Naive thymus-derived CD8-positive, alpha-beta T cell (primary cell): Measurements from ENCODE around the gene GAB4. TPM values are rescaled to one million over a fixed set of nuclear protein-coding genes. Genes with fewer than 3 reads are reported as not detected.

Source experiments
- ATAC-seq, 2 donors: fragments of 150-1000 bp; cut with Tn5 transposase in 1 of 2; sonication (Bioruptor Pico), chemical (Tn5 transposase) in 1 of 2; 1 replicate in 1 of 2; 2 replicates in 1 of 2; pipeline ENCODE4 v1.10.0; 2021; ENCODE audit warnings: mild to moderate bottlenecking in 2 of 2, moderate library complexity in 2 of 2
- POLR2A ChIA-PET: fragments of 350-600 bp; sonication (Branson Sonifier 250); formaldehyde crosslinking; loops from one replicate; lab custom pipeline; 2021; ENCODE audit warnings: antibody characterized with exemption; lab: Charles Lee
- DNase-seq, 10 donors: peaks; one replicate each; pipeline versions ENCODE4 v3.0.0 to v3.0.0-alpha.2; 2020 to 2022
- H3K27ac Mint-ChIP-seq, 10 donors: one replicate each; pipeline ENCODE4 v1.8.0; 2020 to 2022; ENCODE audit warnings: mild to moderate bottlenecking in 10 of 10, mixed read lengths in 10 of 10, moderate library complexity in 4 of 10, inconsistent platforms in 1 of 10
- H3K27me3 Mint-ChIP-seq, 5 donors: one replicate each; pipeline ENCODE4 v1.8.0; 2021 to 2022; ENCODE audit warnings: mixed read lengths in 5 of 5
- H3K36me3 Mint-ChIP-seq, 3 donors: one replicate each; pipeline ENCODE4 v1.8.0; 2020 to 2022; ENCODE audit warnings: mixed read lengths in 3 of 3, mild to moderate bottlenecking in 2 of 3, inconsistent platforms in 1 of 3
- H3K4me1 Mint-ChIP-seq, 4 donors: one replicate each; pipeline ENCODE4 v1.8.0; 2021 to 2022; ENCODE audit warnings: mixed read lengths in 4 of 4
- H3K4me3 Mint-ChIP-seq, 10 donors: one replicate each; pipeline ENCODE4 v1.8.0; 2020 to 2022; ENCODE audit warnings: mild to moderate bottlenecking in 10 of 10, mixed read lengths in 10 of 10, moderate library complexity in 6 of 10, inconsistent platforms in 1 of 10
- H3K9me3 Mint-ChIP-seq, 9 donors: one replicate each; pipeline ENCODE4 v1.8.0; 2020 to 2022; ENCODE audit warnings: mixed read lengths in 9 of 9, mild to moderate bottlenecking in 3 of 9, inconsistent platforms in 1 of 9, moderate library complexity in 1 of 9
- polyA plus RNA-seq, 3 donors: library from polyadenylated mRNA; unstranded; fragments of 300-500 nt; fragmentation: Illumina TruSeq; gene quantifications; one replicate each; pipeline ENCODE4 v1.2.3, GENCODE V29; 2021
- total RNA-seq, 8 experiments: library from RNA in 2 of 8; stranded (reverse) in 2 of 8; gene quantifications; one replicate each; pipeline ENCODE4 v1.2.3 and lab custom pipeline; 2021 to 2026

Gene GAB4
- total and polyA plus RNA-seq, 5 experiments from 2014 or later, result 1.1 to 1.6 TPM; not detected in 3

GRCh38 chr22:16974298-16975084, 33.5 kb downstream of the GAB4 start:
- Mint-ChIP-seq H3K4me3 (no peak overlapping the region), H3K36me3 (no peaks in the 10 kb centered on the region), H3K27me3 (peaks cover 31 to 55% (median 41%) of the 10 kb centered on the region in 5 donors), H3K27ac (no peak overlapping the region), H3K4me1 (peaks cover 9 to 19% (median 12%) of the 10 kb centered on the region in 4 donors), H3K9me3 (peaks cover 0 to 9% (median 0%) of the 10 kb centered on the region in 9 donors)
- DNase-seq (no peak), ATAC-seq (no peak)
- POLR2A ChIA-PET, result no interaction called here

GRCh38 chr22:16973591-16974297, 34.3 kb downstream of the GAB4 start:
- POLR2A ChIA-PET, result no interaction called here
- Mint-ChIP-seq H3K4me1 (peaks cover 9 to 19% (median 12%) of the 10 kb centered on the region in 4 donors), H3K4me3 (no peak overlapping the region), H3K36me3 (no peaks in the 10 kb centered on the region), H3K9me3 (peaks cover 0 to 9% (median 0%) of the 10 kb centered on the region in 9 donors), H3K27me3 (peaks cover 30 to 55% (median 41%) of the 10 kb centered on the region in 5 donors), H3K27ac (peak overlapping the region in 3 of 10 donors; percentile 22 to 57 (median 23))
- DNase-seq (no peak), ATAC-seq (no peak)

- ATAC-seq, result no peak
- H3K36me3 Mint-ChIP-seq, result no peaks in the 10 kb centered on the region
- POLR2A ChIA-PET, result no interaction called here
Measured at GRCh38 chr22:16972311-16972710, 35.7 kb downstream of the GAB4 start.

GRCh38 chr22:16970446-16970845, 37.6 kb downstream of the GAB4 start:
- ATAC-seq (peak; percentile 76 to 81), DNase-seq (peak in 5 of 10 donors; percentile 13 to 54 (median 23))
- Mint-ChIP-seq H3K4me1 (peaks cover 10 to 19% (median 12%) of the 10 kb centered on the region in 4 donors), H3K4me3 (no peak overlapping the region), H3K9me3 (no peaks in the 10 kb centered on the region), H3K27ac (peak overlapping the region in 4 of 10 donors; percentile 33 to 62 (median 52)), H3K36me3 (peaks cover 0 to 2% (median 0%) of the 10 kb centered on the region in 3 donors), H3K27me3 (peaks cover 8 to 30% (median 21%) of the 10 kb centered on the region in 5 donors)
- POLR2A ChIA-PET, result interaction anchor here (0.5 kb wide), 1 partner anchor 722 kb away, joined by 4 read pairs; no protein-coding TSS in a partner anchor

More at GRCh38 chr22:16972311-16972710, 35.7 kb downstream of the GAB4 start:
- H3K27me3 Mint-ChIP-seq, result peaks cover 21 to 44% (median 31%) of the 10 kb centered on the region in 5 donors
- no peak overlapping the region for H3K4me3 Mint-ChIP-seq
- no peak overlapping the region for H3K27ac Mint-ChIP-seq
- peak in 1 of 10 donors; percentile 14 for DNase-seq
- H3K4me1 Mint-ChIP-seq, result peaks cover 10 to 19% (median 13%) of the 10 kb centered on the region in 4 donors
- peaks cover 0 to 2% (median 0%) of the 10 kb centered on the region in 9 donors for H3K9me3 Mint-ChIP-seq

GRCh38 chr22:16969508-16970327, 38.3 kb downstream of the GAB4 start:
- DNase-seq (peak in 1 of 10 donors; percentile 28), ATAC-seq (no peak)
- peaks cover 0 to 2% (median 0%) of the 10 kb centered on the region in 3 donors for H3K36me3 Mint-ChIP-seq
- H3K27ac Mint-ChIP-seq, result peak overlapping the region in 2 of 10 donors; percentile 18 to 33
- H3K9me3 Mint-ChIP-seq, result no peaks in the 10 kb centered on the region
- POLR2A ChIA-PET, result interaction anchor here (0.5 kb wide), 1 partner anchor 723 kb away, joined by 4 read pairs; no protein-coding TSS in a partner anchor
- H3K4me1 Mint-ChIP-seq, result peaks cover 10 to 19% (median 12%) of the 10 kb centered on the region in 4 donors
- H3K27me3 Mint-ChIP-seq, result peaks cover 8 to 25% (median 21%) of the 10 kb centered on the region in 5 donors
- H3K4me3 Mint-ChIP-seq, result no peak overlapping the region

- peaks cover 0 to 2% (median 0%) of the 10 kb centered on the region in 3 donors for H3K36me3 Mint-ChIP-seq
- H3K9me3 Mint-ChIP-seq, result no peaks in the 10 kb centered on the region
- no peak overlapping the region for H3K4me3 Mint-ChIP-seq
- DNase-seq, result peak in 1 of 10 donors; percentile 41
- peaks cover 9 to 14% (median 10%) of the 10 kb centered on the region in 4 donors for H3K4me1 Mint-ChIP-seq
- H3K27me3 Mint-ChIP-seq, result peaks cover 5 to 20% (median 10%) of the 10 kb centered on the region in 5 donors
- POLR2A ChIA-PET, result no interaction called here
- ATAC-seq, result no peak
- H3K27ac Mint-ChIP-seq, result no peak overlapping the region
Measured at GRCh38 chr22:16968218-16968595, 39.8 kb downstream of the GAB4 start.

- no peak overlapping the region for H3K4me3 Mint-ChIP-seq
- H3K27me3 Mint-ChIP-seq, result peaks cover 1 to 15% (median 5%) of the 10 kb centered on the region in 5 donors
- no peaks in the 10 kb centered on the region for H3K9me3 Mint-ChIP-seq
- peak in 1 of 10 donors; percentile 44 for DNase-seq
- H3K36me3 Mint-ChIP-seq, result peaks cover 0 to 2% (median 0%) of the 10 kb centered on the region in 3 donors
- POLR2A ChIA-PET, result no interaction called here
- ATAC-seq, result no peak
- peaks cover 9 to 14% (median 10%) of the 10 kb centered on the region in 4 donors for H3K4me1 Mint-ChIP-seq
- H3K27ac Mint-ChIP-seq, result no peak overlapping the region
Measured at GRCh38 chr22:16967453-16968217, 40.4 kb downstream of the GAB4 start.

- ATAC-seq (no peak), DNase-seq (no peak)
- Mint-ChIP-seq H3K27ac (peak overlapping the region in 1 of 10 donors; percentile 31), H3K27me3 (peaks cover 0 to 9% (median 0%) of the 10 kb centered on the region in 5 donors), H3K4me1 (peaks cover 9 to 14% (median 10%) of the 10 kb centered on the region in 4 donors), H3K36me3 (peaks cover 0 to 2% (median 0%) of the 10 kb centered on the region in 3 donors), H3K4me3 (no peak overlapping the region), H3K9me3 (no peaks in the 10 kb centered on the region)
- POLR2A ChIA-PET, result no interaction called here
Measured at GRCh38 chr22:16966251-16966650, 41.8 kb downstream of the GAB4 start.

- Mint-ChIP-seq H3K27me3 (peaks cover 0 to 9% (median 0%) of the 10 kb centered on the region in 5 donors), H3K4me1 (peaks cover 8 to 10% (median 9%) of the 10 kb centered on the region in 4 donors), H3K9me3 (no peaks in the 10 kb centered on the region), H3K27ac (no peak overlapping the region), H3K4me3 (no peak overlapping the region), H3K36me3 (peaks cover 0 to 2% (median 0%) of the 10 kb centered on the region in 3 donors)
- POLR2A ChIA-PET, result no interaction called here
- DNase-seq, result no peak
- no peak for ATAC-seq
Measured at GRCh38 chr22:16965560-16965959, 42.5 kb downstream of the GAB4 start.

- no peak for ATAC-seq
- Mint-ChIP-seq H3K27me3 (peaks cover 0 to 9% (median 0%) of the 10 kb centered on the region in 5 donors), H3K4me1 (peaks cover 4 to 6% (median 4%) of the 10 kb centered on the region in 4 donors), H3K9me3 (no peaks in the 10 kb centered on the region), H3K4me3 (no peak overlapping the region), H3K36me3 (peaks cover 0 to 2% (median 0%) of the 10 kb centered on the region in 3 donors), H3K27ac (no peak overlapping the region)
- DNase-seq, result no peak
- POLR2A ChIA-PET, result no interaction called here
Measured at GRCh38 chr22:16965083-16965482, 42.9 kb downstream of the GAB4 start.

GRCh38 chr22:16964366-16964765, 43.7 kb downstream of the GAB4 start:
- Mint-ChIP-seq H3K36me3 (peaks cover 0 to 2% (median 0%) of the 10 kb centered on the region in 3 donors), H3K27me3 (peaks cover 0 to 9% (median 0%) of the 10 kb centered on the region in 5 donors), H3K27ac (no peak overlapping the region), H3K4me3 (no peak overlapping the region), H3K9me3 (no peaks in the 10 kb centered on the region), H3K4me1 (peaks cover 0 to 4% (median 0%) of the 10 kb centered on the region in 4 donors)
- no peak for ATAC-seq
- DNase-seq, result no peak
- POLR2A ChIA-PET, result no interaction called here
